Neural cell (in vitro differentiated cells): ENCODE data around the gene ATP6V0E2. TPM values are rescaled to one million over a fixed set of nuclear protein-coding genes. Genes with fewer than 3 reads are reported as not detected.

Source experiments
- H2AFZ ChIP-seq: fragments of 200-600, 300-800 bp; sonication (generic), shearing (Covaris generic); 2 replicates; pipeline ENCODE4 v1.6.0; 2014; ENCODE audit warnings: low read depth, mild to moderate bottlenecking, antibody characterized with exemption, low read length, moderate library complexity
- H3F3A ChIP-seq: fragments of 200-600 bp; shearing (Covaris generic); 2 replicates; pipeline ENCODE4 v1.6.1; 2016; ENCODE audit warnings: mild to moderate bottlenecking, moderate library complexity, mixed read lengths, antibody characterized with exemption, low read length; ENCODE audit not compliant: insufficient read depth, poor library complexity, severe bottlenecking
- H3K27ac ChIP-seq: fragments of 200-600, 300-800 bp; sonication (generic), shearing (Covaris generic); 2 replicates; pipeline ENCODE4 v1.5.1; 2014; ENCODE audit warnings: mild to moderate bottlenecking, low read length, moderate library complexity
- H3K27me3 ChIP-seq: fragments of 300-800, 200-600 bp; sonication (generic), shearing (Covaris generic); 2 replicates; pipeline ENCODE4 v1.6.0; 2014; ENCODE audit warnings: mild to moderate bottlenecking, low read depth, low read length, moderate library complexity; ENCODE audit not compliant: insufficient read depth
- H3K36me3 ChIP-seq: fragments of 300-800, 200-600 bp; sonication (generic), shearing (Covaris generic); 2 replicates; pipeline ENCODE4 v1.5.1; 2014; ENCODE audit warnings: mild to moderate bottlenecking, antibody characterized with exemption, low read length, moderate library complexity; ENCODE audit not compliant: insufficient read depth
- H3K4me2 ChIP-seq: fragments of 300-800, 200-600 bp; sonication (generic), shearing (Covaris generic); 2 replicates; pipeline ENCODE4 v1.6.0; 2014; ENCODE audit warnings: mild to moderate bottlenecking, low read length
- H3K4me3 ChIP-seq: fragments of 300-800, 200-600 bp; sonication (generic), shearing (Covaris generic); 2 replicates; pipeline ENCODE4 v1.5.1; 2014; ENCODE audit warnings: mild to moderate bottlenecking, low read length, moderate library complexity
- H3K79me2 ChIP-seq: fragments of 200-600 bp; shearing (Covaris generic); replicated peaks from 2 replicates; pipeline ENCODE4 v1.6.0; 2014; ENCODE audit warnings: mild to moderate bottlenecking, low read length, moderate library complexity; ENCODE audit not compliant: insufficient read depth
- H3K9ac ChIP-seq: fragments of 300-800, 200-600 bp; sonication (generic), shearing (Covaris generic); 2 replicates; pipeline ENCODE4 v1.6.1; 2016; ENCODE audit warnings: mild to moderate bottlenecking, low read length, mixed read lengths
- H3K9me2 ChIP-seq: fragments of 200-600 bp; shearing (Covaris generic); 2 replicates; pipeline ENCODE4 v1.6.1; 2016; ENCODE audit warnings: mild to moderate bottlenecking, low read length, mixed read lengths; ENCODE audit not compliant: insufficient read depth
- H3K9me3 ChIP-seq: fragments of 200-600, 300-800 bp; sonication (generic), shearing (Covaris generic); 2 replicates; pipeline ENCODE4 v1.6.1; 2016; ENCODE audit warnings: mild to moderate bottlenecking, mixed run types, low read length, moderate library complexity, mixed read lengths
- H4K20me1 ChIP-seq: fragments of 200-600 bp; shearing (Covaris generic); 2 replicates; pipeline ENCODE4 v1.6.1; 2016; ENCODE audit warnings: mild to moderate bottlenecking, mixed run types; ENCODE audit not compliant: insufficient read depth
- EP300 ChIP-seq: fragments of 450-650 bp; conservative IDR thresholded peaks from 2 replicates; pipeline ENCODE4 v1.6.1; 2014; ENCODE audit warnings: antibody characterized with exemption, mild to moderate bottlenecking, moderate library complexity; ENCODE audit not compliant: poor library complexity, severe bottlenecking
- EZH2 ChIP-seq: fragments of 200-600, 300-800 bp; shearing (Covaris generic), sonication (generic); IDR thresholded peaks from 2 replicates; pipeline ENCODE4 v1.6.1; 2014; ENCODE audit warnings: antibody characterized with exemption, low read length, borderline replicate concordance, mild to moderate bottlenecking; ENCODE audit not compliant: insufficient read depth, poor library complexity, severe bottlenecking
- MXI1 ChIP-seq: fragments of 450-650 bp; conservative IDR thresholded peaks from 2 replicates; pipeline ENCODE4 v1.6.1; 2014; ENCODE audit warnings: antibody characterized with exemption, mild to moderate bottlenecking; ENCODE audit not compliant: poor library complexity, severe bottlenecking
- POLR2AphosphoS5 ChIP-seq: IDR thresholded peaks from 2 replicates; pipeline ENCODE4 v1.6.1; 2012
- RAD21 ChIP-seq: fragments of 450-650 bp; conservative IDR thresholded peaks from 2 replicates; pipeline ENCODE4 v1.6.1; 2014; ENCODE audit warnings: antibody characterized with exemption, mild to moderate bottlenecking, moderate library complexity
- SMC3 ChIP-seq: fragments of 450-650 bp; conservative IDR thresholded peaks from 2 replicates; pipeline ENCODE4 v1.6.1; 2014; ENCODE audit warnings: antibody characterized with exemption, mild to moderate bottlenecking, moderate library complexity; ENCODE audit not compliant: poor library complexity
- TAF1 ChIP-seq: IDR thresholded peaks from 2 replicates; pipeline ENCODE4 v1.6.1; 2012; ENCODE audit warnings: low read depth
- polyA plus RNA-seq: library from polyadenylated mRNA; depleted of rRNA; stranded (reverse); fragments of >200 nt; gene quantifications from 2 replicates; pipeline ENCODE4 v1.2.3, GENCODE V29; 2014
- TF ChIP-seq, protein P1 (sequence below): IDR thresholded peaks from 2 replicates; pipeline ENCODE4 v1.6.1; 2012; ENCODE audit warnings: borderline replicate concordance
- TF ChIP-seq, protein P2 (sequence below): fragments of 450-650 bp; IDR thresholded peaks from 2 replicates; pipeline ENCODE4 v1.5.1; 2014; ENCODE audit warnings: antibody characterized with exemption, mild to moderate bottlenecking, moderate library complexity; ENCODE audit not compliant: poor library complexity, severe bottlenecking

Gene ATP6V0E2
- polyA plus RNA-seq, 1 donor from 2014 or later, result 550 TPM

DNA sequence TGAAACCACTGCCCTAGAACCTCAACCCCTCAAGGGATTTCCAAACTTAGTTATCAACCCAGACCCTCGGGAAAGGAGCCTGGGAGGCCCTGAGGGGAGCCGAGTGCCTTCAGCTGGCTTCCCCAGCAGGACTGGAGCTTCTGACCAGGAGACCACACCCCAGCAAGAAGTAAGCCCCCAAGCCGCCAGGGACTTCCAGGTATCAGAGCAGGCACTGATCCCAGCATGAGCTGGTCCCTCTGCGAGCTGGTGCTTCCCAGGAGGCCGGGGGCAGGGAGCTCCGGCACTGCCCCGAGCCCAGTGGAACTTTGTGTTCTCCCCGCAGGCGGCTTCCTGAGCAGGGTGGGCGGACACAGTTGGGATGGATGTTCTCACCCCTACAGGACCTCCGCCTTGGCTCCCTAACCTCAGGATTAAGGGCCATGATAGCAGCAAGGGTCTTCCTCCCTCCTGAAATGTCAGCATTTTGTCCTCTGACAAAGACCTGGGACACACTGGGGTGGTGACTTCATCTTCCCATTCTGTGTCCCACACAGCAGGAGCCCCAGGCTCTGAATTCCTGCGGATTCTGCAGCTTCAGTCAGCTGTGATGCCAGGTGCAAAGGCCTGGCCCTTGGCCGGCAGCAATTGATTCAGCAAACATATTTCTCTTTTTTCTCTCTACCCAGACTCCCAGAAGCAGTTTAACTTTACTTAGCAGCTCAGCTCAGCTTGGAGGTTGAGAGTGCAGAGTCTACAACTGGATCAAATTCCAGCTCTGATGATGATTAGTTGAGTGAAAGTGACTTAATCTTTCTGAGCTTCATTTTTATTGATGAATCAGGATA is 11.6 kb downstream of the ATP6V0E2 start:
- H3F3A ChIP-seq, result no peaks in the 10 kb centered on the region
- H3K4me2 ChIP-seq, result no peak overlapping the region
- TF ChIP-seq SMC3 (no peak), POLR2AphosphoS5 (no peak), TAF1 (no peak), EZH2 (no peak), MXI1 (no peak), RAD21 (no peak), EP300 (no peak)
- TF ChIP-seq, protein P1, sequence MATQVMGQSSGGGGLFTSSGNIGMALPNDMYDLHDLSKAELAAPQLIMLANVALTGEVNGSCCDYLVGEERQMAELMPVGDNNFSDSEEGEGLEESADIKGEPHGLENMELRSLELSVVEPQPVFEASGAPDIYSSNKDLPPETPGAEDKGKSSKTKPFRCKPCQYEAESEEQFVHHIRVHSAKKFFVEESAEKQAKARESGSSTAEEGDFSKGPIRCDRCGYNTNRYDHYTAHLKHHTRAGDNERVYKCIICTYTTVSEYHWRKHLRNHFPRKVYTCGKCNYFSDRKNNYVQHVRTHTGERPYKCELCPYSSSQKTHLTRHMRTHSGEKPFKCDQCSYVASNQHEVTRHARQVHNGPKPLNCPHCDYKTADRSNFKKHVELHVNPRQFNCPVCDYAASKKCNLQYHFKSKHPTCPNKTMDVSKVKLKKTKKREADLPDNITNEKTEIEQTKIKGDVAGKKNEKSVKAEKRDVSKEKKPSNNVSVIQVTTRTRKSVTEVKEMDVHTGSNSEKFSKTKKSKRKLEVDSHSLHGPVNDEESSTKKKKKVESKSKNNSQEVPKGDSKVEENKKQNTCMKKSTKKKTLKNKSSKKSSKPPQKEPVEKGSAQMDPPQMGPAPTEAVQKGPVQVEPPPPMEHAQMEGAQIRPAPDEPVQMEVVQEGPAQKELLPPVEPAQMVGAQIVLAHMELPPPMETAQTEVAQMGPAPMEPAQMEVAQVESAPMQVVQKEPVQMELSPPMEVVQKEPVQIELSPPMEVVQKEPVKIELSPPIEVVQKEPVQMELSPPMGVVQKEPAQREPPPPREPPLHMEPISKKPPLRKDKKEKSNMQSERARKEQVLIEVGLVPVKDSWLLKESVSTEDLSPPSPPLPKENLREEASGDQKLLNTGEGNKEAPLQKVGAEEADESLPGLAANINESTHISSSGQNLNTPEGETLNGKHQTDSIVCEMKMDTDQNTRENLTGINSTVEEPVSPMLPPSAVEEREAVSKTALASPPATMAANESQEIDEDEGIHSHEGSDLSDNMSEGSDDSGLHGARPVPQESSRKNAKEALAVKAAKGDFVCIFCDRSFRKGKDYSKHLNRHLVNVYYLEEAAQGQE, result no peak
- TF ChIP-seq, protein P2, sequence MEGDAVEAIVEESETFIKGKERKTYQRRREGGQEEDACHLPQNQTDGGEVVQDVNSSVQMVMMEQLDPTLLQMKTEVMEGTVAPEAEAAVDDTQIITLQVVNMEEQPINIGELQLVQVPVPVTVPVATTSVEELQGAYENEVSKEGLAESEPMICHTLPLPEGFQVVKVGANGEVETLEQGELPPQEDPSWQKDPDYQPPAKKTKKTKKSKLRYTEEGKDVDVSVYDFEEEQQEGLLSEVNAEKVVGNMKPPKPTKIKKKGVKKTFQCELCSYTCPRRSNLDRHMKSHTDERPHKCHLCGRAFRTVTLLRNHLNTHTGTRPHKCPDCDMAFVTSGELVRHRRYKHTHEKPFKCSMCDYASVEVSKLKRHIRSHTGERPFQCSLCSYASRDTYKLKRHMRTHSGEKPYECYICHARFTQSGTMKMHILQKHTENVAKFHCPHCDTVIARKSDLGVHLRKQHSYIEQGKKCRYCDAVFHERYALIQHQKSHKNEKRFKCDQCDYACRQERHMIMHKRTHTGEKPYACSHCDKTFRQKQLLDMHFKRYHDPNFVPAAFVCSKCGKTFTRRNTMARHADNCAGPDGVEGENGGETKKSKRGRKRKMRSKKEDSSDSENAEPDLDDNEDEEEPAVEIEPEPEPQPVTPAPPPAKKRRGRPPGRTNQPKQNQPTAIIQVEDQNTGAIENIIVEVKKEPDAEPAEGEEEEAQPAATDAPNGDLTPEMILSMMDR, result no peak
- H3K9ac ChIP-seq, result no peak overlapping the region
- no peak overlapping the region for H3K4me3 ChIP-seq
- H3K9me3 ChIP-seq, result no peaks in the 10 kb centered on the region
- H3K27me3 ChIP-seq, result no peaks in the 10 kb centered on the region
- H3K27ac ChIP-seq, result no peak overlapping the region
- H3K36me3 ChIP-seq, result peaks cover 6% of the 10 kb centered on the region
- H2AFZ ChIP-seq, result no peak overlapping the region
- H3K79me2 ChIP-seq, result no peaks in the 10 kb centered on the region
- no peaks in the 10 kb centered on the region for H4K20me1 ChIP-seq
- no peaks in the 10 kb centered on the region for H3K9me2 ChIP-seq

DNA sequence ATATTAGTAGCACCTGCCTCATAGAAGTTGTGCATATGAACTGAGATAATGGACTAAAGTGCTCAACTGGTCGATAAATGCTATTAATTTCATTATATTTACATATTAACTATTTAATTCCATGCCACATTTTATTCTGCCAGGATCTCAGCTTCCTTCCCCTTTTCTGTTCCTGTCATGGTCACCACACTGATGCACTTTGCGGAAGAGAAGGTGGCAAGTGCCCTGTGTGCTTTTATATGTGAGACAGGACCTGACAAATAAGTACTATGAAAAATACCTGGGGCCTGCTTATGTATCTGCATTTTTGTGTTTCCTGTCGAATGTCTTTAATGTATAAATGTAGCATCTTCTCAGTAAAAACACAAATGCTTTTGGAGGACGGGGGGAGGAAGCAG is 12.2 kb downstream of the ATP6V0E2 start:
- H2AFZ ChIP-seq, result no peak overlapping the region
- H3K4me3 ChIP-seq, result no peak overlapping the region
- no peaks in the 10 kb centered on the region for H3K9me3 ChIP-seq
- TF ChIP-seq TAF1, result no peak
- TF ChIP-seq EP300, result no peak
- H3K4me2 ChIP-seq, result no peak overlapping the region
- H3F3A ChIP-seq, result no peaks in the 10 kb centered on the region
- H3K9me2 ChIP-seq, result no peaks in the 10 kb centered on the region
- no peak overlapping the region for H3K27ac ChIP-seq
- H3K27me3 ChIP-seq, result no peaks in the 10 kb centered on the region
- H3K9ac ChIP-seq, result no peak overlapping the region
- H3K36me3 ChIP-seq, result peaks cover 6% of the 10 kb centered on the region
- H3K79me2 ChIP-seq, result no peaks in the 10 kb centered on the region
- no peaks in the 10 kb centered on the region for H4K20me1 ChIP-seq
